HG03066 (cell line): ENCODE data around the gene LIX1.
A peak's percentile ranks its signal among the peaks of the same experiment; 100 is the strongest.
"Not testable (repeated sequence)": the region's sequence is repeated elsewhere in the genome, so short reads cannot be mapped to it uniquely, and the experiment has no call there.

Source experiments
- ATAC-seq: cut with Tn5 transposase; IDR thresholded peaks from one replicate; pipeline ENCODE4 v1.9.1; 2021; ENCODE audit warnings: low read depth; ENCODE audit not compliant: unreplicated experiment

LIX1 gene

DNA sequence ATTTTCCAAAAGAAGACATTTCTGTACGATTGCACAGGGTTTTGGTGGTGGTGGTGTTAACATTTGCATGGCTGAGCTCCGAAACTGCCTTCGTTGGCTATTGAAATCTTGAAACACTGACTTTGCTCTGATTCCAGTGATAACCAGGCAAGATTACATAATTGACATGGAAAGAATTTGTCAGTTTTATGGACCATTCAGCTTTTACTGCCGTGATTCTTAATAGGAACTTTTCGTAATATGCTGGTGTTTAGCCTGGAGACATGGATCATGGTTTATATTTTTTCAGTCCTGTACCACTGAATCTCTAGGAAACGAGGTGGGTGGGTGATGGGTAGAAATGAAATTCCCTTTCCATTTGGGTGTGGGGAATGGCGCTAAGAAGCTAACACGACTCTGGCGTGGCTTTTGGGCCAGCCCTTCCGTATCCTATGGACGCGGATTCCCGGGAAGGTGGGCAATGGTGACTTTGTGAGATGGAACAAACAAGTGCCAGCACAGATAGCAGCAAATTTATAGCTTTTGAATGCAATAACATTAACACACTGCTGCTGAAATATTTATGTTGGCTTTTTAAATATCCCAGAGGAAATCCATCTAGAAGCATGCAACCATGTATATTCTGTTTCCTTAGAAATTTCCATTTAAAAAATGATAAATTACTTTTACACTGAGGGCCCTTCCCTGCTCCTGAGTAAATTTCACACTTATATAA lies 36.8 kb downstream of the LIX1 start:
- no peak for ATAC-seq

DNA sequence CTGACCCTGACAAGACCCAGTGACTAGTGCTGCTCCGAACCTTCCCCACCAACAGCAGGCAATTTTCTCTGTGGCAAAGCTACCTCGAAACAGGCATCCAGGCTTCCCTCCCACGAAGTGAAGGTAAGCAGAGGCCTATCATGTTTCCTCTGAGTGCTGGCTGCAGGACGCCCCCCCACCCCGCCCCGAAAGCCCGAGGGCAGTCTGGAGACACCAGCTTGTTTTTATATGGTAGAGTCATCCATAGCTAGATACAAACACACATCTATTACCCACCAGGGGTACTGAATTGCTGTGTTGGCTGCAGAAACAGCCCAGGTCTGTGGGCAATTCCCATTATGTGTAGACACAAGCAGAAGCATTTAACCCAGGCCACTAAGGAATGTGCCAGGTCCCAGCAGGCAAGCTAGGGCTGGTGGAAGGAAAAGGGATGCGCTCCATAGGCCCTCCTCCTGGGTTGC lies 40.4 kb downstream of the LIX1 start:
- no peak for ATAC-seq

DNA sequence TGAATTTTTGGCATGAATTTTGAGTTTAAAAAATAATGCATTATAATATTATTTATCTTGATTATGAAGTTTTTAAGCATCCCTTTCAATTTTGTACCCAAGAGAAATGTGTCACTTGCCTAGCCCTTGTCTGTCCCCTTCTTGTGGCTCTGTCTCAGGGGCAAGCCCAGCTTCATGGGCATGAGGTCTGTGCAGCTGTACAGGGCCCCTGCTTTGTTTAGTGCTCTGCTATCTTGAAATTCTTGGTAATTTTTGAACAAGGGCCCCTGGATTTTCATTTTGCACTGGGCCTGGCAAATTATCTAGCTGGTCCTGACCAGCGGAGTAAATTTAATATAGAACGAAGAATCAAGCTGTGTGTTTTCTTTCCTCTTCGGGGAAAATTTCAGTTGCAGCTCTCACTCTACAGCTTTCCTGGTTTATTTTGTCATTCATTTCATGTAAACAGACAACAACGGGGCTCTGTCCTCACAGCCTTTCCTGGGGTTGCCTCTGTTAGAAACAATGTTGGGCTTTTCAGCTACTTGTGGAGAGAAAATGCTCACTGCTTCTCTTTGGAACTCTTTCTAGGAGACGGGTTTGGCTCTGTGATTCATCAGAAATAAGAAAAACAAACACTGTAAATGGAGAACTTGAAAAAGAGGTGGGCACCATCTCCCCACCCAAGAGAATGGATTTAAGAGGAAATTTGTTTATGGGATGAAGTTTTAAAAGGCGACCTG lies 41.1 kb downstream of the LIX1 start:
- ATAC-seq: no peak

DNA sequence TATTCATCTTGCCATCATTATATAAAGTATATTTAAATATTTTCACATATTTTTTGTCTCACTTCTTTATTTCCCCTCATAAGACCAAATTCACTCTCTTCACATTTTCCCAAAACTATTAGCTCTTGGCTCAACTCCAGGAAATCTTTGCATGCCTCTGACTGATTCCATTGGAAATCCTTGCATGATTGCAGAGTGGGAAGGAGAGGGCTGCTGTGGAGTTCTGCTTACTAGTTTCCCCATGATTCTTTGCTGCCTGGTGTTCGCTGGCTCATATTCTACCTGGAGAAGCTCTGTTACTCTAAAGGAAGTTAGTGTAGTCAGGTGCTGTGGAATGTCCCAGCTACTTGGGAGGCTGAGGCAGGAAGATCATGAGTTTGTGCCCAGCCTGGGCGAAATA lies 41.9 kb downstream of the LIX1 start:
- no peak for ATAC-seq

DNA sequence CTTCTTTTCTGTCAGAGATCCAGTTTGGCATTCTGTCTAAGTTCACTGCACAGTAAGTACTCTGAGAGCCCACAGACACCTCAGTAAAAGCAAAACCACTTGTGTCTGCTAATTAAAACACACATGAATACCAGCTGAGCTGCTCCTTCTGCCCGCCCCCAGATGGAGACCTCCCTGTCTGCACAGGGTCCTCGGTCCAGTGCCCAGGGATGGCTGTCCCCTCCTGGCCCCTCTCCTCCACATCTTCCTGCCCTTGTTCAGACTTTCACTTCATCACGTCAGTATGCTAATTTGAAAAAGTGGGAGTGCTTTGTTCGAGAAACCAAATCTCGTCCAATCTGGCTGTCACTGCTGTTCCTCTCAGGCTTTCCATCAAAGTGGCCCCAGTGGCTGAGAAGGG lies 43.5 kb downstream of the LIX1 start:
- no peak for ATAC-seq

DNA sequence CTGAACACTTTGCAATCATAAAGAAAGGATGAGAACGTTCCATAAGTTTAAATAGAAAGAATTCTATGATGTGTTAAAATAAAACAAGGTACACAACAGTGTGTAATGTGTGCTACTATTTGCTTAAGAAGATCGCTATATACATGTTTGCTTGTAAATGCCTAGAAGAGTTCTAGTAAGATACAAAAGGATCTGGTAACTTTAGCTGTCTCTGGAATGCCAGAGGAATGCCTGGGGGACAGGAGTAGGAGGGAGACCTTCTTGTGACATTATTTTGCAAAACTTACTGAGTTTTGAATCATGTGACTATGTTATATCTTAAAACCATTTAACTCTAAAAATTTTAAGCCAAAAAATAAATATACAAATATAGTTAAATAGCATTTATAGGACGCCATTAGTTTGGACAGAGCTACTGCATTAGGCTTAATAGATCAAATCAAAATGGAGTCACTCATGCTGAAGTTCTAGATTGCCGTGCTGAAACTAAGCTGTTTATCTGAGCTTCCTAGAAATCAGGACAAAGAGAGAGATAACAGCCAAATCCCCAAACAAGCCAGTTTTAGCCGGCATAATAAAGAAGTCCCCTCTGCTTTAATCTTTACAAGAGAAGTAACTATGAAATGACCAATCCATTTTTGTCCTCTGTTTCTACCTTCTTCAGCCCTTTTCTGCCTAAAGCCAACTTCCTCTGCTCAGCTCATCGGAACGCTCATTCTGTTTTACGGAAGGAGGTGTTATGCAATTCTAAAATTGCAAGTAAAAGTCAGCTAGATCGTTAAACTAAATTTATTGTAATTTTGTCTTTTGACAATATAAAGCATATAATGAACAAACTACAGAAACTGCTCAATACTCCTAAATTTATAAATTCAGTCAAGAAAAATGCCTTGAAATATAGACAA lies 44.8 kb downstream of the LIX1 start:
- no peak for ATAC-seq

DNA sequence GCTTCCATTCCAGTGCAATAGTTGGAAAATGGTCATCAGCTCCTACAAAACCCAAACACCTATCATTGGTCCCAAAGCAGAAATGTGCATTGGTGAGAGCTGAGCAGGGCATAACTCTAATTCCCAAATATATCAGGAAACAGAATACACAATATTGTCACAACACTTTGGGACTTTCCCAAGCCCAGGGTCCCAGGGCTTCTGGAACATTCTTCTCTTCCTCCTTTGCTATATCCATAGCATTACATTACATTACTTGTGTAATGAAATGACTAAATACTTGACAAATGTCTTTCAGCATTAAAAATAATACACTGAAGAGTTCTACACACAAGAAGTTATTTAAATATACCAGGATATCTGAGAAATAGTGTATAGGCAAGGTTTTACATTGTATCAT lies 45.6 kb downstream of the LIX1 start:
- no peak for ATAC-seq

DNA sequence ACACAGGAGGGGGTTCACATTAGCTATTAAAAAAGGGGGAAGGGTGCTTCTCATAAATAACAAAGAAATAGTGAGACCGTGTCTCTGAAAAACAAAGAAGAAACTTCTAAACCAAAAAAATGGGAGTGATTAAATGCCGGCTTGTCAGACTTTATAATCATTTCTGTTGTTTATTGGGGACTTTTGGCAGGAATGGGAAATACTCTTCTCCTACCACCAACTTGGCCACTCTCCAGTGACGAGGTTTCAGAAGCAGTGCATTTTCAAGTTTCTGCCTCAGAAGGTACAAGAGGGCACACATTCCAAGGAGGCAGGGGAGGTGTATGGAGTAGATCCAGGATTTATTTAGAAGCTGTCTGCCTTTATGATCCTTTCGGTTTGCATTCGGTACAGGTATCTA lies 46.2 kb downstream of the LIX1 start:
- no peak for ATAC-seq

DNA sequence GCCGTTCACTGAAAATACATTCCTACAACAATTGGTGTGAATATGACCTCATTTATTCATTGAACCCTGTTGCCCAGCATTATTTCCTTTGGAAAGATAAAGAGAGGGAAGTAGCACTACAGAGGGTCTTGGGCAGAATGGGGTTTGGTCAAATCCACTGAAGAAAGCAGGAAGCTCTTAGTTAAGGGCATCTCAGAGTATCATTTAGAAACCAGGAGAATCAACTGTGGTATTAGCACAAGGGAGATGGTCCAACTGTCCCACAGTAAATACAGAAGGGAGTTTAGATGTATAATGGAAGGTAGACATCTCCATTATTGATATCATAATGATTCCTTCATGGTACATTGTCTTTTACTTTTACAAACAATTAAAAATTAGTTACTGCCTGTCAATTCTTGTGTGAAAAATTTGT lies 47.1 kb downstream of the LIX1 start:
- ATAC-seq: peak; percentile 22

DNA sequence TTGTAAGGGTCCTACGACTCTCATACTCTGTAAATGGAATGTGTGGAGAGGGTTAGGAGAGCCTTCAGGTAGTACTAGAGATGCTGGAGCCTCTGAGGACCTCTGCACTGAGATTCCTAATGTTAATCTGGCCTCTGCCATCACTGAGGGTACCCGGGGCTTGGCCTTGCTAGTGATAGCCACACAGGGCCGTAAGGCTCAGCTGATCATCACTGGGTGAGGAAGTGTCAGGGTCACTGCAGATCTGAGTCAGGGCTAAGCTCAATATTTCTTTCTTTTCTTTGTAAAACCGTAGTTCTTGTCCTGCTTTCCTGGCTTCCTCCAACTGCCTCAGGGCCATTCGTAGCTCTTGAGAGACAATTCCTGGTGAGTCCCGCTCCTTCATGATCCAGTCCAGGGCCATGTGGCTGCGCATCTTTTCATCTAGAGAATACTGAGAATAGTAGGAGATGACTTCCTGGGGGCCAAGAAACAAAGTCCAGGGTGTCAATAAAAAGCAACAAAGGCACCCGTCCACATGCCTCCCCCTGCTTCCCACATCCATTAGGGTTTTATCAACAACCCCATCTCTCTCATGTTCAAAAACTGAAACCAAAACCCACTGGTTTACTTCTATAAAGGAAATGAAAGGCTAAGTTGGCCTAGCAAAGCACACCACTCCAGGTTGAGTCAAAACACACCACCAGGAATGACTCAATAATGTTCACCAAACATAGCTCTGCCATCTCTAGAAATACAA lies 47.7 kb downstream of the LIX1 start:
- ATAC-seq: peak; percentile 99

DNA sequence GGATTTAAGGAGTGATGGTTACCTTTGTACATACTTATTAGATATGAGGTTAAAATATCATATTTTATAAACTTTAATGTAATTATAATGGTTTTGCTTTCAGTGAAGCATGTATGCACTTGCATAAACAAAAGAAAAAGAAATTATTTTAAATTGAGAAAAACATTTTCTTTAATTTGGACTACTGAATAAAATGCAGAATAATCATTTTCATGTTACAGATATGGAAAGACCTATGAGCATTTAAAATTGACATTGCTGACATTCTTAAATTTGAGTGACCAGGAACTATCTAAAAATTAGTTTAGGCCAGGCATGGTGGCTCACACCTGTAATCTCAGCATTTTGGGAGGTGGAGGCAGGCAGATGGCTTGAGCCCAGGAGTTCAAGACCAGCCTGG lies 49.2 kb downstream of the LIX1 start:
- ATAC-seq: no peak

DNA sequence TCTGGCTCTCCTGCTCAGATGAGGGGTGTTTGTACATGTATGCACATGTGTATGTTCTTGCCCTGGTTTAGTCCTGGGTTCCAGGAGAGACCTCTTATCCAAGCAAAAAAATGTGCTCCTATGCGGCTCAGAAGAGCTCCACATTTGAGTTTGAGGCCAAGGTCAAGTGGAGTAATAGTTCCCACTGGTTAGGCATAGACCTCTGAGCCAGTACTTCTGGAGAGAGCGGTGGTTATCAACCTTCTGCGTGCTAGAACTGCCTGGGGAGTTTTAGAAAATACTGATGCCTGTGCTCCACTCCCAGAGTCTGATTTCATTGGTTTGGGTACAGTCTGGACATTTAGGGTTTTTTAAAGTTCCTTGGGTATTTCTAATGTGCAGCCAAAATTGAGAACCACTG lies 51.5 kb downstream of the LIX1 start:
- ATAC-seq: no peak

DNA sequence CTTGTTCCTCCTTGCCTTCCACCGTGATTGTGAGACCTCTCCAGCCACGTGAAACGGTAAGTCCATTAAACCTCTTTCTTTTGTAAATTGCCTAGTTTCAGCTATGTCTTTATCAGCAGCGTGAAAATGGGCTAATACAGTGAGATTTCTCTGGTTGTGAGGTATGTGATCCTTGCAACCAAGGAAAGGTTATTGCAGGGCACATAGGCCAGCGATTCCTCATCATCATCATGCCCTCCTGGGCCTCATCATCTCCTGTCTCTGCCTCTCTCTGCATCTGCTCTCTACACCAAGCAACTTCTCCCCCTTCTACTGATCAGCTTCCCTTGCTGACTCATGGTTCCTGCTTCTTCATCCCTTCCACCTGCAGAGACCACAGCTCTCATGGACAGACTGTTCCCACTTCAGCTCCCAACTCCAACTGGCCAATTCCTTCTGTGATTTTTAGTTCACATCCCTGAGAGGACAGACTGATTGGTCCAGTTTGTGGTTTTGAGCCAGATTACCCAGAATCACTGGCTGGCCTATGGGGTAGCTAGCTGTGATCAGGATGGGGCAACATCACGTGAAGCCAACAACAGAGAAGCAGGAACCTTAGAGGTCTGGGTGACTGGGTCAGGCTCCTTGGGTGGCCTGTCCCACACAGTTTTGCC lies 53.1 kb downstream of the LIX1 start:
- ATAC-seq: no peak

DNA sequence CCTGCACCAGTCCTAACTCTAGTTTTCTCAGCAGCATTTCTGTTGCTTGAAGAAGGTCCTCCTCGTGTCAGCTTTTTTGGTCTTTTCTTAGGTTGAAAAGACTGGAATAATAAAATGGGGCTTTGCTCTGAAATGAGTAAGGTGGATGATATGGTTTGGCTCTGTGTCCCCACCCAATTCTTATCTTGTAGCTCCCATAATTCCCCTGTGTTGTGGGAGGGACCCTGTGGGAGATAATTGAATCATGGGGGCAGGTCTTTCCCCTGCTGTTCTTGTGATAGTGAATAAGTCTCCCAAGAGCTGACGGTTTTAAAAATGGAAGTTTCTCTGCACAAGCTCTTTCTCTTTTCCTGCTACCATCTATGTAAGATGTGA lies 53.6 kb downstream of the LIX1 start:
- ATAC-seq: no peak

DNA sequence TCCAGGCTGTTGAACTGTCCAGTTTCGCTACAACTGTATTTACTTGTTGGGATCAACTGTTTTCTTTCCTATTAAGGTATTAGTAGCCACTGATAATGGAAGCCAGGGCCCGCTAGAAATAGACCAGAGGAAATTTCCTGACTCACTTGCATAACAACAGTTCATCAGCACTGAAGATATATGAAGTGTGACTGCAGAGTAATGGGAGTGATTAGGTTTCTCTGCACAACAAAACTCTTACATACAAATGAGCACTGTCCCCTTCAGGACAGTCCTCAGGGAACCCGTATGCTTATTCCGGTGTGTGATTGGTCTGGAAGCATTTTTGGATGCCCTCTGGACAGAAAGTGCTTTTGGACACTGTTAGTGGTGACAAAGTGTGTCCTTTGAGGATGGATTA lies 55.3 kb downstream of the LIX1 start:
- ATAC-seq: no peak

DNA sequence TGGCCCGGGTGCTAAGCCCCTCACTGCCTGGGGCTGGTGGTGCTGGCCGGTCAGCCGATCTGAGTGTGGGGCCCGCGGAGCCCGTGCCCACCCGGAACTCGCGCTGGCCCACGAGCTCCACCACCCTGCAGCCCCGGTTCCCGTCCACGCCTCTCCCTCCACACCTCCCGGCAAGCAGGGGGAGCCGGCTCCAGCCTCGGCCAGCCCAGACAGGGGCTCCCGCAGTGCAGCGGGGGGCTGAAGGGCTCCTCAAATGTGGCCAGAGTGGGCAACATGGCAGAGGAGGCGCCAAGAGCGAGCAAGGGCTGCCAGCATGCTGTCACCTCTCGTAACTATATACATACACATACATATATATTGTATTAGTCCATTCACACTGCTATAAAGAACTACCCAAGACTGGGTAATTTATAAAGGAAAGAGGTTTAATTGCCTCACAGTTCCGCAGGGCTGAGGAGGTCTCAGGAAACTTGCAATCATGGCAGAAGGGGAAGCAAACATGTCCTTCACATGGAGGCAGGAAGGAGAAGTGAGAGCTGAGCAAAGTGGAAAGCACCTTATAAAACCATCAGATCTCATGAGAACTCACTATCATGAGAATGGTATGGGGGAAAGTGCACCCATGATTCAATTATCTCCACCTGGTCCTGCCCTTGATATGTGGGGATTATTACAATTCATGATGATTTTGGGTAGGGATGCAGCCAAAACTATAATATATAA lies 56.8 kb downstream of the LIX1 start:
- no peak for ATAC-seq

DNA sequence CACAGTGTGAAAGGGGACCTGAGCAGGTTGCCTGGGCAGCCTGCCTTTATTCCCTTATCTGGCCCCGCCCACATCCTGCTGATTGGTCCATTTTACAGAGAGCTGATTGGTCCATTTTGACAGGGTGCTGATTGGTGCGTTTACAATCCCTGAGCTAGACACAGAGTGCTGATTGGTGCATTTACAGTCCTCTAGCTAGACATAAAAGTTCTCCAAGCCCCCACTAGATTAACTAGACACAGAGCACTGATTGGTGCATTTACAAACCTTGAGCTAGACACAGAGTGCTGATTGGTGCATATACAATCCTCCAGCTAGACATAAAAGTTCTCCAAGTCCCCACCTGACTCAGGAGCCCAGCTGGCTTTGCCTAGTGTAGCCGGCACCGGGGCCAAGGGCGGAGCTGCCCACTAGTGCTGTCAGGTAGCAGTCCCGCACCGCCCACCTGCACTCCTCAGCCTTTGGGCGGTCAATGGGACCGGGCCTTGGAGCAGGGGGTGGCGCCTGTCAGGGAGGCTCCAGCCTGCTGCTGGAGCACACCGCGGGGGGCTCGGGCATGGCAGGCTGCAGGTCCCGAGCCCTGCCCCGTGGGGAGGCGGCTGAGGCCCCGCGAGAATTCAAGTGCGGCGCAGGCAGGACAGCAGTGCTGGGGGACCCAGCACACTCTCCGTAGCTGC lies 57.5 kb downstream of the LIX1 start:
- not testable (repeated sequence) for ATAC-seq

DNA sequence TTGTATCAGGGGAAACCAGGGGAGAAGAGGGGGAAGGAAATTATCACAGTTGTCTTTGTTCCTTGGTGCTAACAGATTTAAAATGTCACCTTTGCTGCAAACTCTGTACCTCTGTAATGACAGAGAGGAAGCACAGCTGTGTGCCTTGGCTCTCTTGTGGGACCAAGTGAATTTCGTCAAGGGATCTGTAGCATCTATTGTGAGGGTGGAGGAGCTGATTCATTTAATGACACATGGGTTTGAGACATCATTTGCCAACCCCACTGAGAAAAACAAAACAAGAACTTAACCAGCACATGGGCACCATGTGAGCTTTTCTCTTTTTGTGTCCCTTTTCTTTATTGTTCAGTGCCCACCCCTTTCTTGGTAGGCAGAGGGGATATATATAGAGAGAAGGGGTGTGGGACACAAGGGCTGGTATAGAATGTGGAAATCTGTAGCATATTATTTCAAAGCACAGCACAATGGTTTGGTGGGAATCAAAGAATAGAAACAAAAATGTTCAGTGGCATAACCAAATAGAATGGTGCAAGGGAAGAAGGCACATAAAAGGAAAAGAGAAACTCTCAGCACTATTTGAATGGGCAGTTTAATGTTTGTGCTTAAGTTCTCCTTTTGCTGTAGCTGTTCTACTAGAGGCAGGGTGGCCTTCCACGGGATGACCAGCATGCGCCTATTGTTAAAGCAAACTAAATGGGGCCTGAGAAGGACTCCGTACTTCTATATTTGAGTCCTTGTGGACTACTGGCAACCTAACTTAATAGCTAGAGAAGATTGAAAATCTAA lies 63.3 kb downstream of the LIX1 start:
- no peak for ATAC-seq
